Measurements from ENCODE around the gene HAO1.
"Not testable (repeated sequence)": the region's sequence is repeated elsewhere in the genome, so short reads cannot be mapped to it uniquely, and the experiment has no call there.

The HAO1 gene

GRCh38 chr20:7848351-7848750 lies 91.9 kb downstream of the HAO1 start:
- no peak for DNase-seq (ENCODE audit: extremely low spot score)
- ChIA-PET POLR2A (no interaction called here), CTCF (interaction anchor here (1.1 to 1.7 kb wide), 2 partner anchors 11 to 18 kb away, joined by 3 to 6 read pairs; no protein-coding TSS in a partner anchor)
- no peak for TF ChIP-seq CTCF (IDR thresholded peaks at IDR 0.05; ENCODE audit: control extremely low read depth, extremely low read depth, low read depth, missing control alignments)

- CTCF ChIA-PET: interaction anchor here (0.8 kb wide), 1 partner anchor 46 kb away, joined by 3 read pairs; no protein-coding TSS in a partner anchor
- no peak for TF ChIP-seq CTCF (IDR thresholded peaks at IDR 0.05; ENCODE audit: control extremely low read depth, extremely low read depth, low read depth, missing control alignments)
- DNase-seq (ENCODE audit: extremely low spot score): no peak
- POLR2A ChIA-PET: no interaction called here
Observed at GRCh38 chr20:7843613-7844012, 96.6 kb downstream of the HAO1 start.

GRCh38 chr20:7841971-7842310 lies 98.3 kb downstream of the HAO1 start:
- POLR2A ChIA-PET: no interaction called here
- DNase-seq (ENCODE audit: extremely low spot score): no peak
- CTCF ChIA-PET: interaction anchor here (0.9 to 1.4 kb wide), 2 partner anchors 16 to 18 kb away, joined by 3 read pairs; no protein-coding TSS in a partner anchor
- TF ChIP-seq CTCF (IDR thresholded peaks at IDR 0.05; ENCODE audit: control extremely low read depth, extremely low read depth, low read depth, missing control alignments): no peak

GRCh38 chr20:7841291-7841970 lies 98.8 kb downstream of the HAO1 start:
- DNase-seq (ENCODE audit: extremely low spot score): no peak
- ChIA-PET CTCF (interaction anchor here (0.9 to 1.4 kb wide), 2 partner anchors 17 to 18 kb away, joined by 3 read pairs; no protein-coding TSS in a partner anchor), POLR2A (no interaction called here)
- TF ChIP-seq CTCF (IDR thresholded peaks at IDR 0.05; ENCODE audit: control extremely low read depth, extremely low read depth, low read depth, missing control alignments): no peak

- POLR2A ChIA-PET: no interaction called here
Observed at GRCh38 chr20:7836076-7836475, 104.2 kb downstream of the HAO1 start.

GRCh38 chr20:7834441-7834840 lies 105.8 kb downstream of the HAO1 start:
- CTCF ChIA-PET; DNase-seq (ENCODE audit: extremely low spot score); POLR2A ChIA-PET: not testable (repeated sequence)

More at GRCh38 chr20:7836076-7836475, 104.2 kb downstream of the HAO1 start:
- DNase-seq (ENCODE audit: extremely low spot score): no peak
- no peak for TF ChIP-seq CTCF (IDR thresholded peaks at IDR 0.05; ENCODE audit: control extremely low read depth, extremely low read depth, low read depth, missing control alignments)
- CTCF ChIA-PET: interaction anchor here (2.0 kb wide), 1 partner anchor 8 kb away, joined by 6 read pairs; no protein-coding TSS in a partner anchor
